A549 (cell line): ENCODE results near the gene CSGALNACT2.

Source experiments
- BHLHE40 ChIP-seq: IDR thresholded peaks from 2 replicates; pipeline ENCODE4 v1.6.1; 2012; ENCODE audit warnings: low read depth, low read length, inconsistent platforms
- CBX2 ChIP-seq: fragments of 200-600 bp; sonication (generic); IDR thresholded peaks from 2 replicates; pipeline ENCODE4 v1.6.1; 2016; ENCODE audit warnings: low read depth, mild to moderate bottlenecking, borderline replicate concordance
- CTCF ChIP-seq: fragments of >200 bp; sonication (Bioruptor Twin); formaldehyde crosslinking; IDR thresholded peaks from 3 replicates; pipeline ENCODE4 v1.5.1; 2016
- EP300 ChIP-seq, 2 experiments: fragments of >200 bp; sonication (Bioruptor Twin); formaldehyde crosslinking; IDR thresholded peaks; 2 replicates in 1 of 2; 3 replicates in 1 of 2; pipeline ENCODE4 v1.6.1; 2016 to 2017
- KDM1A ChIP-seq: fragments of 200-600 bp; sonication (generic); IDR thresholded peaks from 2 replicates; pipeline ENCODE4 v1.6.1; 2016; ENCODE audit warnings: low read depth, mild to moderate bottlenecking
- MAFK ChIP-seq: fragments of 450-650 bp; IDR thresholded peaks from 2 replicates; pipeline ENCODE4 v1.6.1; 2014; ENCODE audit not compliant: partially characterized antibody
- MAX ChIP-seq: IDR thresholded peaks from 2 replicates; pipeline ENCODE4 v1.6.1; 2012
- NFE2L2 ChIP-seq: fragments of 150-350 bp; conservative IDR thresholded peaks from 2 replicates; pipeline ENCODE4 v1.6.1; 2014; ENCODE audit warnings: low read length
- POLR2A ChIP-seq: IDR thresholded peaks from 2 replicates; pipeline ENCODE4 v1.6.1; 2012; ENCODE audit warnings: mild to moderate bottlenecking, low read length
- POLR2AphosphoS2 ChIP-seq: conservative IDR thresholded peaks from 2 replicates; pipeline ENCODE4 v1.6.1; 2012; ENCODE audit warnings: low read length, improper control_type of control experiment, inconsistent platforms
- RAD21 ChIP-seq, 2 experiments: fragments of >200 bp in 1 of 2; sonication (Bioruptor Twin) in 1 of 2; formaldehyde crosslinking in 1 of 2; IDR thresholded peaks in 1 of 2; conservative IDR thresholded peaks in 1 of 2; 2 replicates in 1 of 2; 3 replicates in 1 of 2; pipeline ENCODE4 v1.6.1; 2012 to 2018; ENCODE audit warnings: inconsistent platforms in 1 of 2
- SMC3 ChIP-seq: fragments of >200 bp; sonication (Bioruptor Twin); formaldehyde crosslinking; IDR thresholded peaks from 3 replicates; pipeline ENCODE4 v1.6.1; 2018; ENCODE audit warnings: inconsistent platforms
- TF ChIP-seq, protein P1 (sequence below): fragments of 450-650 bp; IDR thresholded peaks from 2 replicates; pipeline ENCODE4 v1.6.1; 2014; ENCODE audit warnings: antibody characterized with exemption

DNA sequence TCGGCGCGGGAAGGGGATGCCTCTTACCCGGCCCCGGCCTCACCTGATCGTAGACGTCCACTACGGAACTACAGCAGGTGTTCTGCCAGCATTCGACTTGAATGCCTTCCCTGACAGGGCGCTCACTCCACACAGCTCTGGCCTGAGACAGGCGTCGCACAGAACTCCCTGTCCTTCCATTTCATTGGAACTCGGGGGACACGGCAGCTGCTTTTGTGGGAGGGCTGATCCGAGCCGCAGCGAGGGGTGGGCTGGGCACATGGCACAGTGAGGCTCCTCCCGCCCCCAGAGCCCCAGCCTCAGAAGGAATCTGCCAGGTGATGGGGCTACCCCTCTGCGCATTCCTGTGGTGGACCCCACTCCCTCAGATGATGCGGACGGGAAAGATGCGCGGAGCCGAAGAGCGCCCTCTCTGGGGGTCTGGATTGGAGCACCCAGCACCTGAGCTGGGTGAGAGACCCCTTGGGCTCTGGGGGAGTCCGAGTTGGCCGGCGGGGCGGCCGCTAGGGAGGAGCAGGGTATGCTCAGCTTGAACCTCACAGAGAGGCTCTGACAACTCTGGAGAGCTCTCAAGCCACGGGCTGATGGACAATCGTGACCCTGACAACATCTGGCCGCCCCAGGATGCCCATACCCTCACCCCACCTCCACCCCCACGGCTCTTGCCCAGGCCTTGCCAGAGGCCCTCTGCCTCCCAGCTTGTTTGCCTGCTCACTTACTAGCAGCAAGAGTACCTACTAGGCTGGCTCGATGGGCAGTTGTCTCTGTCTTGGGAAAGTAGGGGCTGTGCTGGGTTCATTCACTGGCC, 92.1 kb downstream of the CSGALNACT2 start:
- TF ChIP-seq POLR2A (no peak), POLR2AphosphoS2 (no peak), CTCF (no peak), RAD21 (conservative IDR thresholded peaks at IDR 0.05 in 1 of 2, IDR thresholded peaks at IDR 0.05 in 1 of 2) (no peak), BHLHE40 (no peak), EP300 (IDR thresholded peaks at IDR 0.05) (no peak), KDM1A (no peak), SMC3 (no peak), NFE2L2 (no peak), MAX (no peak), CBX2 (no peak), MAFK (no peak)
- TF ChIP-seq, protein P1, sequence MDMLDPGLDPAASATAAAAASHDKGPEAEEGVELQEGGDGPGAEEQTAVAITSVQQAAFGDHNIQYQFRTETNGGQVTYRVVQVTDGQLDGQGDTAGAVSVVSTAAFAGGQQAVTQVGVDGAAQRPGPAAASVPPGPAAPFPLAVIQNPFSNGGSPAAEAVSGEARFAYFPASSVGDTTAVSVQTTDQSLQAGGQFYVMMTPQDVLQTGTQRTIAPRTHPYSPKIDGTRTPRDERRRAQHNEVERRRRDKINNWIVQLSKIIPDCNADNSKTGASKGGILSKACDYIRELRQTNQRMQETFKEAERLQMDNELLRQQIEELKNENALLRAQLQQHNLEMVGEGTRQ = no peak
